ENCODE measurements around the gene CLSTN2. TPM values are rescaled to one million over a fixed set of nuclear protein-coding genes. Genes with fewer than 3 reads are reported as not detected.
A peak's percentile ranks its signal among the peaks of the same experiment; 100 is the strongest.

The CLSTN2 gene
- total and polyA plus RNA-seq, 2 of the 8 experiments (the other 6 are each of a cell fraction or from before 2014, with no cell fraction given) = 0.39 to 0.52 TPM

- H2AK5ac ChIP-seq (ENCODE audit: low read depth, low read length) = no peak overlapping the region
- no peak overlapping the region for H3K4me3 ChIP-seq (ENCODE audit: extremely low read depth in 1 of 4, insufficient read depth in 2 of 4, low read depth in 3 of 4, low read length in 4 of 4)
- H3K23ac ChIP-seq (ENCODE audit: insufficient read length) = no peak overlapping the region
- H3K18ac ChIP-seq (ENCODE audit: extremely low read depth, low read length) = no peak overlapping the region
- no peak overlapping the region for H2BK15ac ChIP-seq (ENCODE audit: low read length)
- H3K23me2 ChIP-seq (ENCODE audit: low read depth, low read length) = no peaks in the 10 kb centered on the region
- H4K91ac ChIP-seq (replicated peaks; ENCODE audit: insufficient read length, low read length) = no peak overlapping the region
- DNase-seq (ENCODE audit: low read depth in 1 of 2, low spot score in 2 of 2) (no peak), FAIRE-seq (peak; percentile 28)
- H3K56ac ChIP-seq (replicated peaks; ENCODE audit: insufficient read length, low read depth, low read length) = no peak overlapping the region
- H3K27ac ChIP-seq (ENCODE audit: low read depth, low read length) = no peak overlapping the region
- TF ChIP-seq, protein P1, sequence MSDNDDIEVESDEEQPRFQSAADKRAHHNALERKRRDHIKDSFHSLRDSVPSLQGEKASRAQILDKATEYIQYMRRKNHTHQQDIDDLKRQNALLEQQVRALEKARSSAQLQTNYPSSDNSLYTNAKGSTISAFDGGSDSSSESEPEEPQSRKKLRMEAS (IDR thresholded peaks at IDR 0.05) = no peak
- TF ChIP-seq ZNF274 (IDR thresholded peaks at IDR 0.05; ENCODE audit: borderline replicate concordance, extremely low read depth, low read length) = no peak
- TF ChIP-seq TAF1 (IDR thresholded peaks at IDR 0.05; ENCODE audit: low read depth, low read length) = no peak
- TF ChIP-seq, protein P2, sequence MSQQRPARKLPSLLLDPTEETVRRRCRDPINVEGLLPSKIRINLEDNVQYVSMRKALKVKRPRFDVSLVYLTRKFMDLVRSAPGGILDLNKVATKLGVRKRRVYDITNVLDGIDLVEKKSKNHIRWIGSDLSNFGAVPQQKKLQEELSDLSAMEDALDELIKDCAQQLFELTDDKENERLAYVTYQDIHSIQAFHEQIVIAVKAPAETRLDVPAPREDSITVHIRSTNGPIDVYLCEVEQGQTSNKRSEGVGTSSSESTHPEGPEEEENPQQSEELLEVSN (IDR thresholded peaks at IDR 0.05) = no peak
- TF ChIP-seq KDM5A (IDR thresholded peaks at IDR 0.05; ENCODE audit: low read length) = no peak
- TF ChIP-seq SP2 (IDR thresholded peaks at IDR 0.05; ENCODE audit: low read length) = no peak
- TF ChIP-seq TBP (IDR thresholded peaks at IDR 0.05; ENCODE audit: low read depth, low read length) = no peak
- no peak for TF ChIP-seq RNF2 (IDR thresholded peaks at IDR 0.05; ENCODE audit: borderline replicate concordance, low read depth, low read length, missing control alignments, poor library complexity, severe bottlenecking)
- TF ChIP-seq ASH2L (IDR thresholded peaks at IDR 0.05; ENCODE audit: low read length) = no peak
- no peak for TF ChIP-seq CHD2 (IDR thresholded peaks at IDR 0.05; ENCODE audit: low read length)
- no peak for TF ChIP-seq SUZ12 (IDR thresholded peaks at IDR 0.05; ENCODE audit: low read length)
- no peak overlapping the region for H2BK5ac ChIP-seq (ENCODE audit: low read depth, low read length)
- no peak overlapping the region for H4K8ac ChIP-seq (ENCODE audit: extremely low read depth, insufficient read depth, low read length)
- H3K4ac ChIP-seq (replicated peaks; ENCODE audit: insufficient read length, low read depth, low read length) = no peak overlapping the region
- no peaks in the 10 kb centered on the region for H3K36me3 ChIP-seq (ENCODE audit: control insufficient read depth in 2 of 4, insufficient read depth in 4 of 4, low read length in 3 of 4)
- H3K4me2 ChIP-seq (ENCODE audit: insufficient read depth in 1 of 2, low read depth in 2 of 2, low read length in 2 of 2) = no peak overlapping the region
- POLR2A ChIA-PET (ENCODE audit: partially characterized antibody) = no interaction called here
- no peak overlapping the region for H2BK120ac ChIP-seq (replicated peaks; ENCODE audit: low read depth, low read length)
- no peaks in the 10 kb centered on the region for H3K79me2 ChIP-seq (ENCODE audit: control insufficient read depth in 1 of 2, insufficient read depth in 2 of 2, low read length in 2 of 2)
- H4K5ac ChIP-seq (ENCODE audit: insufficient read length, low read depth, low read length) = no peak overlapping the region
- CTCF ChIA-PET (ENCODE audit: partially characterized antibody) = interaction anchor here (0.6 to 1.7 kb wide), 3 partner anchors 22 to 1942 kb away, joined by 3 to 5 read pairs (median 4); no protein-coding TSS in a partner anchor
- H3K9me3 ChIP-seq (ENCODE audit: insufficient read depth in 2 of 2, low read depth in 1 of 2, low read length in 1 of 2) = no peaks in the 10 kb centered on the region
- H2AFZ ChIP-seq (ENCODE audit: low read length) = no peak overlapping the region
- 57% methylated on average over 3 of the region's 3 CpGs; no CpG with 5 or more reads in 1 of the 2 experiments for WGBS, 2 experiments (ENCODE audit: extremely low coverage in 1 of 2, insufficient coverage in 1 of 2, insufficient read length in 1 of 2, insufficient replicate concordance in 2 of 2, low coverage in 1 of 2, low lambda C conversion rate in 2 of 2, missing lambda C conversion rate in 1 of 2)
- no peak overlapping the region for H2BK12ac ChIP-seq (ENCODE audit: low read depth, low read length)
- no peak overlapping the region for H3K14ac ChIP-seq (ENCODE audit: insufficient read length)
- peaks cover 0 to 2% (median 0%) of the 10 kb centered on the region in 4 experiments; a peak in 3 of 7 replicates for H3K4me1 ChIP-seq (replicated peaks in 1 of 4; ENCODE audit: control insufficient read depth in 3 of 4, insufficient read depth in 4 of 4, low read length in 3 of 4)
- no peak overlapping the region for H2BK20ac ChIP-seq (ENCODE audit: low read length)
- H3K27me3 ChIP-seq (replicated peaks in 1 of 4; ENCODE audit: control insufficient read depth in 3 of 4, extremely low read depth in 1 of 4, insufficient read depth in 3 of 4, low read length in 3 of 4) = no peaks in the 10 kb centered on the region
- no peaks in the 10 kb centered on the region for H4K20me1 ChIP-seq (replicated peaks in 1 of 2; ENCODE audit: control insufficient read depth in 1 of 2, insufficient read depth in 2 of 2, low read length in 2 of 2)
- H3K79me1 ChIP-seq (ENCODE audit: low read depth, low read length) = no peaks in the 10 kb centered on the region; the same call in 1 of the 2 replicates
- H3K9ac ChIP-seq (replicated peaks in 1 of 4; ENCODE audit: extremely low read depth in 1 of 4, low read depth in 3 of 4, low read length in 3 of 4) = no peak overlapping the region
These were observed 311.6 kb downstream of the CLSTN2 start for GRCh38 chr3:140246578-140246977.

All from H1 (cell line).